Camera-type eye (tissue), 1 donor: ENCODE data around the gene SAMD7. TPM values are rescaled to one million over a fixed set of nuclear protein-coding genes. Genes with fewer than 3 reads are reported as not detected.

Source experiments
- total RNA-seq: library from RNA; depleted of rRNA; stranded (reverse); fragments of >200 nt; gene quantifications from one replicate; pipeline ENCODE4 v1.2.3, GENCODE V29; 2014

The SAMD7 gene, protein sequence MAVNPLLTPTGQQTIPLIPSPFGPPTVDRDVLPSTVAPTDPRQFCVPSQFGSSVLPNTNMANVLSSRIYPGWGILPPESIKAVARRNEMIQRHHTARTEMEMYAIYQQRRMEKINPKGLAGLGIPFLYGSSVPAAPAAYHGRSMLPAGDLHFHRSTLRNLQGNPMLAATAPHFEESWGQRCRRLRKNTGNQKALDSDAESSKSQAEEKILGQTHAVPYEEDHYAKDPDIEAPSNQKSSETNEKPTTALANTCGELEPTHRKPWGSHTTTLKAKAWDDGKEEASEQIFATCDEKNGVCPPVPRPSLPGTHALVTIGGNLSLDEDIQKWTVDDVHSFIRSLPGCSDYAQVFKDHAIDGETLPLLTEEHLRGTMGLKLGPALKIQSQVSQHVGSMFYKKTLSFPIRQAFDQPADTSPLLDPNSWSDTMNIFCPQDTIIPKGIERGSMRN
- total RNA-seq = 22.0 TPM

DNA sequence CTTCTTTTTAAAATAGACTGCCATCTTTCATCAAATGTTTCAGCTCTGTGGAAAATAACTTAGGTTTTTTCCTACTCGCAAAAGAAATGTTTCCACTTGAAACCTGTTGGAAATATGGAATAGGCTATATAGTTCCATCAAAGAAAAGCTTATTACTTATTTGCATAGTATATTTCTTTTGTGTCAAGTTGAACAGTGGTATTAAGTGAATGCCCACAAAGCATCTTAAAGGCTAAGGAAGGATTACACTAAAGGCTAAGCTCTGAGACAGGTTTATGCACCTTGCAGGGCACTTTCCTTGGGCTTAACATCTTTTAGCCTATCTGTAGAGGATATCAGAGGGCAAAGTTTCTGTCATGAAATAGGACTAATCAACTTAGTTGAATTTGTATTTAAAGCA, at the start of gene SAMD7:
Gene SAMD7, plus strand, starts transcription at position 301 of the 400 bp plus-strand sequence. CDS start 7,927 bp downstream, outside the sequence.

DNA sequence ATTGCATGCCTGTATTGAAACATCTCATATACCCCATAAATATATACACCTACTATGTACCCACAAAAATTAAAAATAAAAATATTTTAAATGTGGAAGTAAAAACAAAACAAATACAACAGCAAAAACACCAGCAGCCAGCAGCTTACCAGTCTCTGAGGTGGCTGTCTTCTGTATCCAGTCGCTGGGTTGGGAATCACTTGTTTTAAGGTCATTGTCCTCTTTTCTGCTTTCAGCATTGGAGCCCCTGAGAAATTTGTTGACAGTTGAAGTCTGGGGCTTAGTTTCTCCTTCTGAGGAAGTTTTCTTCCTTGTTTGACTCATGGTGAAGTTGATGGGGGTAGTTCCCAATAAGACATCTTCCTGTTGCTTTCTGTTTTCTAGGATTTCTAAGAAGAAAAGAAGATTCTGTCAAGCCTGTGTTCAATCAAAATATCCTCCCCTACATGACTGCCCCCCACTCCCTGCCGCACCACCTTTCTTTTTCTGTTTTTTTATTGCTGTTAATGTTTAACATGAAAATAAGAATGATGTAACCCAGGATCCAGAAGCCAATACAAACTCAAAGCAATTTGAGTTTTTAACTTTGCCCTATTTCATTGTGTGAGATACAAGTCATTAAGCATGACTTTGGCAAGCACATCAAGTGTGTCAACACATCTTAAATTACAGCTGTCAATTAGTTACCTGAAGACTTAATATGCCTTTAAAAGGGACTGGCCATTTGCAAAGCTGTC, 41.7 kb upstream of the SAMD7 start, which contains the start of gene LRRC31:
Gene LRRC31, minus strand, starts transcription at position 452 of the 737 bp plus-strand sequence. Its CDS starts 128 bp downstream, at position 324.

DNA sequence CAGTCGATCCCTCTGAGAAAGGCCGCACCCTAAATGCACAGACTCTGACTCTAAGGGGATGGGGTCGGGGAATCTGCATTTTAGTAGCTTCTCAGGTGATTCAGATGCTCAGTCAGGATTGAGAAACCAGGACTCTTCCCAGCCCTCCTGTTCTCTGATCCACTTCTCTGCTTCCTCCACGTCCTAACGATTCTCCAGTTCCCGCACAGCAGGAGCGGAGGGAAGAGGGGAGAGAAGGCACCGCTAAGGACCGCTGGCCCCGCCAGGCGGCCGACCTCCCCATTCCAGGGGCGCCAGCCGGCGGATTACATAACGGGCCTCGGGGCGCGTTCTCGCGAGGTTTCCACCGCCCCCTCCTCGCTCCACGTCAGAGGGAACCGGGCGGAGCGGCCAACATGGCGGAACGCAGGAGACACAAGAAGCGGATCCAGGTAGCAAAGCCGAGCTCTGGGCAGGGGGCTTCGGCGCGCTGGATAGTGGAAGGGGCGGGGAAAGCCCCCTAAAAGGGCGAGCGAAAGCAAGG, 55.1 kb downstream of the SAMD7 start, which contains the start of gene SEC62:
Gene SEC62, plus strand, starts transcription at position 380 of the 523 bp plus-strand sequence. Its CDS starts 16 bp downstream, at position 396.

Other genes with a start within 250 kb of the SAMD7 start
- 19.2 TPM for gene MECOM, start 247.9 kb upstream of the SAMD7 start, total RNA-seq
- gene TERC, start 146.5 kb upstream of the SAMD7 start, total RNA-seq = 215 TPM
- 2.6 TPM for gene ACTRT3, start 142.0 kb upstream of the SAMD7 start, total RNA-seq
- 36.2 TPM for gene MYNN, start 138.2 kb upstream of the SAMD7 start, total RNA-seq
- gene LRRIQ4, start 98.7 kb upstream of the SAMD7 start, total RNA-seq = 0.33 TPM
- gene LRRC34, start 98.7 kb upstream of the SAMD7 start, total RNA-seq = 17.3 TPM
- not detected for gene LRRC31, start 41.6 kb upstream of the SAMD7 start, total RNA-seq
- gene SEC62, start 55.2 kb downstream of the SAMD7 start, total RNA-seq = 94.3 TPM
- gene GPR160, start 126.4 kb downstream of the SAMD7 start, total RNA-seq = 61.7 TPM